Endodermal cell (in vitro differentiated cells): Measurements from ENCODE around the gene ERFL. TPM values are rescaled to one million over a fixed set of nuclear protein-coding genes. Genes with fewer than 3 reads are reported as not detected.
A peak's percentile ranks its signal among the peaks of the same experiment; 100 is the strongest.

Experiments used
- DNase-seq: peaks from one replicate; pipeline ENCODE4 v3.0.0-alpha.2; 2017
- H3K27ac ChIP-seq: 2 replicates; pipeline ENCODE4 v1.5.1; 2013; ENCODE audit warnings: mild to moderate bottlenecking, low read depth, low read length, moderate library complexity
- H3K27me3 ChIP-seq: 2 replicates; pipeline ENCODE4 v1.6.1; 2013; ENCODE audit warnings: mild to moderate bottlenecking, low read length, moderate library complexity; ENCODE audit not compliant: insufficient read depth, control insufficient read depth, poor library complexity, severe bottlenecking
- H3K36me3 ChIP-seq: 2 replicates; pipeline ENCODE4 v1.7.0; 2013; ENCODE audit warnings: mild to moderate bottlenecking, low read length, moderate library complexity; ENCODE audit not compliant: control insufficient read depth, insufficient read depth
- H3K4me1 ChIP-seq: one replicate; pipeline ENCODE4 v1.7.0; 2013; ENCODE audit warnings: low read length; ENCODE audit not compliant: control insufficient read depth, insufficient read depth
- H3K4me3 ChIP-seq: 2 replicates; pipeline ENCODE4 v1.5.1; 2013; ENCODE audit warnings: mild to moderate bottlenecking, low read length, moderate library complexity
- H3K9ac ChIP-seq: 2 replicates; pipeline ENCODE4 v1.6.1; 2013; ENCODE audit warnings: mild to moderate bottlenecking, low read length, moderate library complexity; ENCODE audit not compliant: poor library complexity, severe bottlenecking; ENCODE audit errors: extremely low read depth
- H3K9me3 ChIP-seq: 2 replicates; pipeline ENCODE4 v1.6.1; 2013; ENCODE audit warnings: mild to moderate bottlenecking, low read length, moderate library complexity; ENCODE audit not compliant: control insufficient read depth
- H3K27ac Mint-ChIP-seq: 2 replicates; pipeline ENCODE4 v1.8.0; 2020; ENCODE audit warnings: mixed read lengths
- H3K27me3 Mint-ChIP-seq: 2 replicates; pipeline ENCODE4 v1.8.0; 2021; ENCODE audit warnings: mild to moderate bottlenecking, mixed read lengths; ENCODE audit not compliant: insufficient read depth
- H3K36me3 Mint-ChIP-seq: 2 replicates; pipeline ENCODE4 v1.8.0; 2020; ENCODE audit warnings: low read depth, mixed read lengths
- H3K4me1 Mint-ChIP-seq: 2 replicates; pipeline ENCODE4 v1.8.0; 2020; ENCODE audit warnings: mixed read lengths
- H3K4me3 Mint-ChIP-seq: 2 replicates; pipeline ENCODE4 v1.8.0; 2020; ENCODE audit warnings: mild to moderate bottlenecking, moderate library complexity, mixed read lengths
- H3K9me3 Mint-ChIP-seq: 2 replicates; pipeline ENCODE4 v1.8.0; 2020; ENCODE audit warnings: mild to moderate bottlenecking, mixed read lengths
- CTCF ChIP-seq: fragments of 200-600 bp; sonication (generic); conservative IDR thresholded peaks from 2 replicates; pipeline ENCODE4 v1.5.0; 2021; ENCODE audit warnings: antibody characterized with exemption, mild to moderate bottlenecking
- WGBS, 2 experiments: methylation state at CpG; one replicate each; pipeline versions ENCODE4 v1.1.5 to v1.1.7; 2013; ENCODE audit warnings: missing lambda C conversion rate in 2 of 2, mixed read lengths in 1 of 2; ENCODE audit not compliant: insufficient coverage in 1 of 2, insufficient read length in 1 of 2; 5-methylcytosine and 5-hydroxymethylcytosine counted together
- total RNA-seq, 2 donors: library from RNA; stranded (reverse); fragmentation: NEBNext Ultra II Directional in 1 of 2; extraction: Animal tissue kit (Norgen Biotek cat#: 25700) in 1 of 2; gene quantifications; 2 replicates in 1 of 2; 3 replicates in 1 of 2; pipeline ENCODE4 v1.2.1, GENCODE V29; 2021

ERFL gene
- total RNA-seq, 2 donors from 2014 or later, result 0.13 to 0.53 TPM

GRCh38 chr19:41868120-41868988, 59.9 kb downstream of the ERFL start:
- peak overlapping the region; percentile 15 for H3K4me3 Mint-ChIP-seq
- peak; percentile 59 for DNase-seq
- Histone ChIP-seq H3K27me3 (no peaks in the 10 kb centered on the region), H3K4me1 (peaks cover 13% of the 10 kb centered on the region), H3K9me3 (no peaks in the 10 kb centered on the region), H3K4me3 (no peak overlapping the region), H3K9ac (no peak overlapping the region), H3K36me3 (peaks cover 78% of the 10 kb centered on the region), H3K27ac (no peak overlapping the region)
- no peak for TF ChIP-seq CTCF
- 95 to 97% methylated on average over 7 to 10 of the region's 10 CpGs for WGBS, 2 experiments
- peaks cover 22% of the 10 kb centered on the region for H3K4me1 Mint-ChIP-seq
- H3K27ac Mint-ChIP-seq, result peak overlapping the region; percentile 90
- H3K9me3 Mint-ChIP-seq, result no peaks in the 10 kb centered on the region
- H3K27me3 Mint-ChIP-seq, result no peaks in the 10 kb centered on the region
- H3K36me3 Mint-ChIP-seq, result peaks cover 68% of the 10 kb centered on the region

GRCh38 chr19:41866284-41866683, 62.0 kb downstream of the ERFL start:
- TF ChIP-seq CTCF, result no peak
- H3K9me3 ChIP-seq, result no peaks in the 10 kb centered on the region
- no peak overlapping the region for H3K27ac ChIP-seq
- H3K4me3 Mint-ChIP-seq, result no peak overlapping the region
- peaks cover 92% of the 10 kb centered on the region for H3K36me3 ChIP-seq
- peaks cover 29% of the 10 kb centered on the region for H3K4me1 ChIP-seq
- H3K4me1 Mint-ChIP-seq, result peaks cover 37% of the 10 kb centered on the region
- WGBS, 2 experiments, result 96 to 98% methylated on average over 2 to 3 of the region's 3 CpGs
- peak overlapping the region; percentile 11 for H3K9ac ChIP-seq
- no peaks in the 10 kb centered on the region for H3K27me3 Mint-ChIP-seq
- no peak for DNase-seq
- H3K36me3 Mint-ChIP-seq, result peaks cover 86% of the 10 kb centered on the region
- H3K9me3 Mint-ChIP-seq, result no peaks in the 10 kb centered on the region
- no peaks in the 10 kb centered on the region for H3K27me3 ChIP-seq
- peak overlapping the region; percentile 25 for H3K27ac Mint-ChIP-seq
- H3K4me3 ChIP-seq, result no peak overlapping the region

GRCh38 chr19:41864374-41864773, 63.9 kb downstream of the ERFL start:
- peak overlapping the region; percentile 74 for H3K27ac Mint-ChIP-seq
- DNase-seq, result no peak
- peaks cover 42% of the 10 kb centered on the region for H3K4me1 Mint-ChIP-seq
- H3K36me3 Mint-ChIP-seq, result peaks cover 77% of the 10 kb centered on the region
- H3K36me3 ChIP-seq, result peaks cover 82% of the 10 kb centered on the region
- H3K4me3 ChIP-seq, result peak overlapping the region; percentile 57
- H3K9ac ChIP-seq, result peak overlapping the region; percentile 5
- no peaks in the 10 kb centered on the region for H3K27me3 ChIP-seq
- H3K27ac ChIP-seq, result no peak overlapping the region
- no peak overlapping the region for H3K4me3 Mint-ChIP-seq
- WGBS, 2 experiments, result 92 to 98% methylated on average over 2 to 5 of the region's 5 CpGs
- H3K9me3 ChIP-seq, result no peaks in the 10 kb centered on the region
- TF ChIP-seq CTCF, result no peak
- H3K4me1 ChIP-seq, result peaks cover 31% of the 10 kb centered on the region
- no peaks in the 10 kb centered on the region for H3K9me3 Mint-ChIP-seq
- no peaks in the 10 kb centered on the region for H3K27me3 Mint-ChIP-seq
